GM18951 (cell line): ENCODE measurements around the gene DFFA.

ENCODE experiments used
- POLR2A ChIP-seq: IDR thresholded peaks from 4 replicates; pipeline ENCODE4 v1.6.1; 2011; ENCODE audit warnings: mild to moderate bottlenecking; ENCODE audit not compliant: insufficient read length, insufficient read depth; ENCODE audit errors: extremely low read depth
- in situ Hi-C: fragments of 300-500 bp; cut with MboI; formaldehyde crosslinking; loops from one replicate; pipeline ENCODE4 v1.12.0; 2022; ENCODE audit warnings: low sequenced_read_pairs, mixed read lengths, inconsistent platforms; ENCODE audit not compliant: unreplicated experiment

Gene DFFA

DNA sequence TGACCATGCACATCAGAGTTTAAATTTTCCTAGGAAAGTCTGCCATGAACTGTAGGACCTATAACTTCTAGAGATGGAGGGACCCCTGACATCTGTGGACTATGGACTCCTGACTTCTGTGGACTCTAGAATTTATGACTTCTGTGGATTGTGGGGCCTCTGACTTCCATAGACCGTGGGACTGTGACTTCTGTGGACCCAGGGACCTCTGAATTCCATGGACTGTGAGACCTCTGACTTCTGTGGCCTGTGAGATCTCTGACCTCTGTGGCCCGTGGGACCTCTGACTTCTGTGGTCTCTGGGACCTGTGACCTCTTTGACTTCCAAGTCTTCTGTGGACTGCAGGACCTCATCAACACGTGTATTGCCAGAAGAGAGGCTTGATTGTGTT lies 39.2 kb upstream of the DFFA start:
- in situ Hi-C loops = loop anchor here (25.0 kb wide), 1 partner anchor 426 kb away; no protein-coding TSS in a partner anchor
- no peak for TF ChIP-seq POLR2A

DNA sequence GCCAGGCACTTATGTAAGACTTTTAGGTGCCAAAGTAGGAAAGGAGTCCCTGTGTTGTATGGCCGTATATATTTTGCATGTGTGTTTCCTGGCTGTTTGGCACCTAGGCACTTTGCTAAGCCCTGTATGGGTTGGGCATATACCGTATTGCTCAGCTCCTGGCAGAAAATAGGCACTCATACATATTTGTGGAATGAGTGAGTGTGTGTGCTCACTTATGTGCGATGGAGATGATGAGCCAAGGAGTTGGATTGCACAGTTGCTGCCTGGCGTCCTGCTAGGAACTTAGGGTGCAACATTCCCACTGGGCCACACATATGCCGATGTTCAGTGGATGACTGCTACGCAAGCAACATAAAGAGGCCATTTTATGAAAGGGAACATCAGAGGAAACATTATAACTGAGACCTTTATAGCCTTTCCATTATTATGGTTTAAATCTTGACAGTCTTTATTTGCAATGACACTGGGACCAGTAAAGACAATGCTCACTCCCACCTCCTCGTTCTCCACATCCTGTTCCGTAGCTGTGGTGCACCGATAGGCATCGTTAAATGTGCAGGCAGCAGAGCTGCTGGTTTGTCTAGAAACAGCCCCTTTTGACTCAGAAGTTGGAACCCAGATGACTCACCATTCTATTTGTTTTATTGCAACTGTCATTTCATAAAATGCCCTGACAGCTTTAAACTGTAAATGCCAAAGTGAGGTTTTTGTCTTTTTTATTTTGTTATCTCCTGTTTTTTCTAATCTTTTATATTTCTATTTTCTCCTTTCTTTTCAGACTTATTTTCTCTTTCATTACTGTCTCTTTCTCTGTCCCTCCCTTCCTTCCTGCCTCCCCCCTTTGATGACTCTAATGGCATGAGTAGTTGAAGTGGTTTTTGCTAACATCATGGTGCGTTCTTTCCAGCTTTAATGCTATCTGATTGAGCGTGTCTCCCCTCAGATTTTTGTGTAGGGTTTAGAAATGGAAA lies 38.5 kb upstream of the DFFA start:
- in situ Hi-C loops = loop anchor here (25.0 kb wide), 1 partner anchor 426 kb away; no protein-coding TSS in a partner anchor
- TF ChIP-seq POLR2A = no peak

DNA sequence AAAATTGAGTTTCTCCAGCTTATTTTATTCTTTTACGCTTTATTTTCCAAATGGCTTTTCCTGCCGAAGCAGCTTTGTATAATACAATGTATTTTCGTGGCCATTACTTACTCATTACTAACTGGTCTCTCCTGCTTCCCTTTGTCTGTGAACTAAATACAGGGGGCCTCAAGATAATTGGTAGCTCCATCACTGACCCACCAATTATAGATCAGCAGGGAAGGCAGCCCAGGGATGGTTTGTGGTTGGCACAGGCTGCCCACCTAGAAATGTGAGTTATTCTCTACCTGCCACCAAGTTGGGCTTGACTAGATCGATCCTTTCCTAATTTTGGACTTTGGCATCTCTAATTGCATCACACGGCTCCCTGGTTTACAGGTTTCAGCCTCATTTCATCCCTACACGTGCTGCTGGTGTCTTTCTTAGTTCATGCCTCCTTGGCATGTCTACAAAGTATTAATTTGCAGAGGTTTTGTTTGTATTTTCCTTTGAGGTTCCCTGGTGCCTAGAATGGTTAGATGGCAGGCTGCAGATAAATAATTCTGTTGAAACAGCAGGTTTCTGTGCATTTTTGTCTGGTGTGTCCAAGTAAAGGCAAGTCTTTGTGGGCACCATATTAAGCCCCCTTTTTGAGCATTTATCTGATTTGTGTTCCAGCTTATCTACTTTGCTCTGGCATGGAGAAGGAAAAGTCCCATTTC lies 37.6 kb upstream of the DFFA start:
- in situ Hi-C loops = loop anchor here (25.0 kb wide), 1 partner anchor 427 kb away; no protein-coding TSS in a partner anchor
- TF ChIP-seq POLR2A = no peak

DNA sequence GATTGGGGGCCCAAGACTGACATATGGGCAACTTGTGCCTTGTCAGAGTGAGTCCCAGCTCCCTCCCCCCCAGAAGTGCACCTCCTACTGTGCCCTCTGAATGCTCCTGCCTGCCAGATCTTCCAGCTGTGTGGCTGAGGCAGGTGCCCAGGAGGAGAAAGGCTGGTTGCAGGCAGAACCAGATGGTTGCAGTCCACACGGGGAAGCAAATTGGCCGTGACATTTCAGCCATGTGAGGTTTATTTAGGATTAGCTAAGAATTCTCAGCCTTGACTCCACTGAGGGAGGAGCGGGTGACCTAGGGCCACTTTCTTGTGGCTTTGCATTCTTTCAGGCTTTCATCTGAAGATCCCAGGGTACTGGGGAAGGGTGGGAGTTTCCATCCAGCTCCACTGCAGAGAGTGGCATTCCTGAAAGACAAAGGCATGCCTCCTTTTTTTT lies 36.2 kb upstream of the DFFA start:
- in situ Hi-C loops = loop anchor here (25.0 kb wide), 1 partner anchor 429 kb away; no protein-coding TSS in a partner anchor
- TF ChIP-seq POLR2A = no peak

DNA sequence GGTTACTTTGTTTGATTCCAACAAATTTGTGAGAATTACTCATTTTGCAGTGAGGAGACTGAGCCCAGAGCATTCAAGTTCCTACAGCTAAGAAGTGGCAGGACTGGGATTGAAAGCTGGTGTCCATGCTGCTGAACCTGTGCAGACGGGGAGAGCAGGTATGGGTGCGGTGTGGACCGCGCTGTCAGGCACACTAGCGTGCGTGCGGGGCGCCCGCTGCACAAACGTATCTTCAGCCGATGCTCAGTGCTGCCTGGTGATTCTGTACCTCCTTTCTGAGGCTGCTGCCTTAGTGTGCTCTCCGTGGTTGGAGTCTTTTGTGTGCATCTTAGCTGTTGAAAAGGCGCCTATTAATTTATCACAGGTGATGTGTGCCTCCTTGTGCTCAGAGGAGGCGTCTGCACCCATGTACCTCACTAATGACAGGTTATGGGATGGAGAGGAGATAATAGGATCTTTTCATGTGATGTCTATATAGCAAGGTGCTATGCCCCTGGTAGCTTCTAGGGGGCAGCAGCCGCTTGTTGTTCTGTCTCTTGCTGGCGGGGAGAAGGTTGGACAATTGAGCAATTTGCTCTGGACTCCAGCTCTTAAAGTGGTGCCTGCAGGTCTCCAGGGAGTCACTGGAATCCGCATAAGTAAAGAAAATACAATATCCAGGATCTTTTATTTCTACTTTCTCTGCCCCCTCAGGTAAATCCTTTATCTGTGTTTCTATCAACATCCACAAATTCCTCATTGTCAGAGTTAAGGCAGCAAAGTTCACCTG lies 35.0 kb upstream of the DFFA start:
- in situ Hi-C loops = loop anchor here (25.0 kb wide), 1 partner anchor 430 kb away; no protein-coding TSS in a partner anchor
- no peak for TF ChIP-seq POLR2A

DNA sequence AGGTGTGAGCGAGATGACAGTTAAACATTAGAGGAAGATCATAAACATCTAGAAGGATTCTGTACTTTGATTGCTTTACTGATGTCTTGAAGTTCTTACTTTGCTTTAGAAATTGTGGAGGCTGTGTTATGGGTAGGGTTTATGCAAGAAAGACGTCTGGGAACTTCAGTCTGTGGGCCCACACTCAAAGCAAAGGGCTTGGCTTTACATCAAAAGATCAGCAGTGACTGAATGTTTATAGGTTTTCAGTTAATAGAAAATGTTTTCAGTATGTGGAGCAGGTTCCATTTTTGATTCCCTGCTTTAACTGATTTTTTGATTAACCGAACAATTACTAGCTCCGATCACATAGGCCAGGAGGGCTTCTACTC lies 34.3 kb upstream of the DFFA start:
- in situ Hi-C loops = loop anchor here (25.0 kb wide), 1 partner anchor 431 kb away; no protein-coding TSS in a partner anchor
- no peak for TF ChIP-seq POLR2A

DNA sequence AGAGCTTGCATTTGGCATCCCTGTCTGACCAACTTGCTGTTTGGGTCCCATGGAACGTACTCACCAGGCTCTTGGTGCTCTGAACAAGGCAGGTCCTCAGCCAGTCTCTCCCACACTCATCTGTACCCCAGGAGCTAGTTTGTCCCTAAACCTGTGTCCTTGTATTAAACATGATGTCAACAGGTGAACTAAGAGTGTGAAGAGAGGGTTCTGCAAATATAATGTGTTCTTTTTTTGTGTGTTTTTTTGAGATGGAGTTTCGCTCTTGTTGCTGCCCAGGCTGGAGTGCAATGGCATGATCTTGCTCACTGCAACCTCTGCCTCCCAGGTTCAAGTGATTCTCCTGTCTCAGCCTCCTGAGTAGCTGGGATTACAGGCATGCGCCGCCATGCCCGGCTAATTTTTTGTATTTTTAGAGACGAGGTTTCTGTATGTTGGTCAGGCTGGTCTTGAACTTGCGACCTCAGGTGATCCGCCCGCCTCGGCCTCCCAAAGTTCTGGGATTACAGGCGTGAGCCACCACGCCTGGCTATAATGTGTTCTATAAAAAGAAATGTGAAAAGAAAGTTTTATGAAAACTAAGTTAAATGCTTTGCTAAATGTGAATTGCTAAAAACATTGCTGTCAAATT lies 33.8 kb upstream of the DFFA start:
- in situ Hi-C loops = loop anchor here (25.0 kb wide), 1 partner anchor 431 kb away; no protein-coding TSS in a partner anchor

DNA sequence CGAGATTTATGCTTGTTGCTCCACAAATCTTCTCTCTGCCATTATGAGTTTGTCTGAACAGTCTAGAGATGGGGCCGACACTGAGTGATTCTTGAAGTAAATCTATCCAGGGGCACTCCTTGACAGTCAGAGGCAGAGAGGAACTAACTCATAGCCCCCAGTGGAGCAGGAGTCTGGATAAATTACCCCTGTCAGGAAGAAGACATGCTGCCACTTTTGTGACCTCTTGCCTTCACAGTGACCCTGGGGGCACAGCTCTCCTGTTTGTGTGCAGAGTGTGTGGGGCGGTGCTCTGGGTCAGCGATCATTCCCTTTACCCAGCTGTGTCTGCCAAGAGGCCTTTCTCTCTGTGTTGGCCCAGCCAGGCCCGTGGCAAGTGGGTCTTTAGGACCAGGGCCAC lies 31.9 kb upstream of the DFFA start:
- no peak for TF ChIP-seq POLR2A
- in situ Hi-C loops = loop anchor here (25.0 kb wide), 1 partner anchor 433 kb away; no protein-coding TSS in a partner anchor

DNA sequence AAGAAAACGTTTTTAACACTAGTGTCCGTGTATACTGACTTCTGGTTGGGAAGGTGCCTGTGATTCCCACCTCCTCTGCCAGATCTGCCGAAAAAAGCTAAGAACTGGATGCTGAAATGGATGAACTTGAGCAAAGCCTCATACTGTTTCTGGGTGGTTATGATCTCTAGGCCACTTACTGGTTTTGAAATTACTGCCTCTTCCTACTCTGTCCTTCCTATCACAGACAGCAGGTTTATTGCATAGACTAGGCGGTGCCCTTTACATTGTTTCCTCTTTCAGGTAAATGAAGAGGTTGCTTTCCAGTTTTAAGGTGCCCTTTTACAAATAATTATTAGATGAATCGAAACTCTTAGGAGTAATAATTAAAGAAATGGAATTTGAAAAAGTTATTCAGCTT lies 29.9 kb upstream of the DFFA start:
- no peak for TF ChIP-seq POLR2A
- in situ Hi-C loops = loop anchor here (25.0 kb wide), 1 partner anchor 435 kb away; no protein-coding TSS in a partner anchor

DNA sequence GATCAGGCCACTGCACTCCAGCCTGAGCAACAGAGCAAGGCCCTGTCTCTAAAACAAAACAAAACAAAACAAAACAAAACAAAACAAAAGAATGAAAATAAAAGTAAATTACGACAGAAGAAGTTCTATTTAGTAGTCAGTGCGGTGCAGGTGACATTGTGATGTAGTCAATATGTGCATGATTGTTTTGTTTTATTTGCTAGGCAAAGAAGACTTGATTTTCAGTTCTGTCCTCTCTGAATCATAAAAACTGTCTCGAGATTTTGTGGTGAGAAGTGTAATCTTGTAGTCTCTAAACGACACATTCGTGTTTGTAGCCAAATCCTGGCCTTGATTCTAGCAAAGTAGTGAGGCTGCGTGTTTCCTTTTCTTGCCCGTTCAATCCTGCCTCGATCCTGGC lies 25.9 kb upstream of the DFFA start:
- no peak for TF ChIP-seq POLR2A
- in situ Hi-C loops = no loop called here

DNA sequence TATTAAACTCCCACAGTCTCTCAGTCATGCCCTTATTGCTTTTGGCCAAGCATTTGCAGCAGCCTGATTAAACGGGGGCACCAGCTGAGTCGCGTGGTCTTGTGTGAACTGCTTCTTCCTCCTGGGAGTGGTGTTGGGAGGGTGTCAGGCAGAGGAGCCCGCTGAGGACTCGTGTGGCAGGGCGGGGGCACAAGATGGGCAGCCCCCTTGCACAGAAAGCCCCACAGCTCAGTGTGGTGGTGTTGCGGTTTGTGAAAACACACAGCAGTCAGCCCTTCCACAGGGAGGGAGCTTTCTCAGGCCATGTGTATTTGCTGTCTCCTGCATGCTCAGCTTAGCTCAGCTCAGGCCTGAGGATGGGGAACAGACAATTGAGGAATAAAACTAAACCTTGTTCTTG lies 24.8 kb upstream of the DFFA start:
- in situ Hi-C loops = no loop called here
- TF ChIP-seq POLR2A = no peak

DNA sequence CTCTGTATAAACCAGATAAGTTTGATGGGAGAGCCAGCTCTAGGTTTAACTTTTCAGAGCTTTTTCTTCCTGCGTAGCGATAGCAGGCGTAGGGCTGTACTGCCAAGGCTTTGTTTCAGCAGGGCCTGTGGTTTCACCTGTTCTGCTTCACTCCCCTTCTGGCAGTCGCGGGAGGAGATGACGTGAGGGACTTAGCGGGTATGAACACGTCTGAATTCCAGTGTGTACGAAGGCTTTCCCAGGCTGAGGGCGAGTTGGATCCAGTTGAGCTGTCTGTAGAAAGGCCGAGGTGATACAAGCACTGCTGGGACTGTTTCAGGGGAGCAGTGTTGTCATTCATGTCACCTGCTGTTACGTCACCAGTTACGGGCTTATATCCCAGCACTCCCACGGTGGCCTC lies 23.6 kb upstream of the DFFA start:
- in situ Hi-C loops = no loop called here
- no peak for TF ChIP-seq POLR2A
